Measurements from ENCODE around the gene PAQR8. TPM values are rescaled to one million over a fixed set of nuclear protein-coding genes. Genes with fewer than 3 reads are reported as not detected.

The PAQR8 gene
- total and polyA plus RNA-seq, 4 donors: 0.43 to 3.3 (median 0.74) TPM

DNA sequence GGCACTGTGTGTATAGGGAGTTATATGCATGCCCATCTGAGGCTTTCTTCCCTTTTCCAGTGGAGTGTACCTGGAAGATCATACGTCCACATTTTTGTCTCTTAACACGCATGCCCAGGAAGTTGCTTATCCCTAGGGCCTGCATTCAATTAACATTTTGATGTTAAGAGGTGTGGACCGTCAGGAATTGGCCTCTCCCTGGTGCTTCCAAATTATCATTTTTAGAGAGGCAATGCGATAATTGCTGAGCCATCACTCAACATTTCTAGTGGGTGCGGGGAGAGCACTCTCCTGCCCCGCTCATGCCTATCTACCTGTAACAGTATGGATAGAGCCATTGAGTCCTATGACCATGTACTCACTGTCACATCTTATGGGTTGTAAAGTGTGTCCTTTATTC, 37.8 kb upstream of the PAQR8 start:
- no peaks in the 10 kb centered on the region for H3K4me1 ChIP-seq (ENCODE audit: control insufficient read depth in 4 of 4, insufficient read depth in 4 of 4, low read length in 3 of 4)
- WGBS: 88% methylated on average over 6 of the region's 6 CpGs
- DNase-seq (ENCODE audit: low spot score): no peak
- no peak for TF ChIP-seq HNF4G (IDR thresholded peaks at IDR 0.05)
- TF ChIP-seq EGR1 (IDR thresholded peaks at IDR 0.05; ENCODE audit: low read depth in 2 of 2): no peak
- no peak for TF ChIP-seq ZBTB33 (IDR thresholded peaks at IDR 0.05)
- TF ChIP-seq GABPA (IDR thresholded peaks at IDR 0.05 in 1 of 2, conservative IDR thresholded peaks at IDR 0.05 in 1 of 2): no peak
- TF ChIP-seq CTCF (IDR thresholded peaks at IDR 0.05; ENCODE audit: low read depth, low read length, missing input control): no peak
- no peak for TF ChIP-seq JUND (IDR thresholded peaks at IDR 0.05)
- TF ChIP-seq RXRA (IDR thresholded peaks at IDR 0.05): no peak
- TF ChIP-seq SP1 (IDR thresholded peaks at IDR 0.05): no peak
- no peak for TF ChIP-seq FOXA1 (IDR thresholded peaks at IDR 0.05)
- no peak for TF ChIP-seq RAD21 (IDR thresholded peaks at IDR 0.05)
- TF ChIP-seq NR2F2 (IDR thresholded peaks at IDR 0.05): no peak
- H3K27ac ChIP-seq (ENCODE audit: low read depth in 1 of 2, low read length in 2 of 2): no peak overlapping the region
- no peak overlapping the region for H3K4me3 ChIP-seq (ENCODE audit: low read depth in 1 of 3, low read length in 3 of 3)
- H3K9ac ChIP-seq (ENCODE audit: low read depth in 1 of 2, low read length in 2 of 2): no peak overlapping the region
- H3K27me3 ChIP-seq (ENCODE audit: control insufficient read depth in 4 of 4, insufficient read depth in 4 of 4, low read length in 3 of 4): no peaks in the 10 kb centered on the region
- H3K36me3 ChIP-seq (ENCODE audit: control insufficient read depth in 4 of 4, insufficient read depth in 3 of 4, low read depth in 1 of 4, low read length in 3 of 4): no peaks in the 10 kb centered on the region
- H3K9me3 ChIP-seq (ENCODE audit: control insufficient read depth in 4 of 4, low read length in 3 of 4): no peaks in the 10 kb centered on the region

GRCh38 chr6:52325695-52326471, 36.1 kb upstream of the PAQR8 start:
- H3K4me3 ChIP-seq (ENCODE audit: low read depth in 1 of 3, low read length in 3 of 3): no peak overlapping the region
- H3K4me1 ChIP-seq (ENCODE audit: control insufficient read depth in 4 of 4, insufficient read depth in 4 of 4, low read length in 3 of 4): no peaks in the 10 kb centered on the region
- DNase-seq (ENCODE audit: low spot score): no peak
- H3K27ac ChIP-seq (ENCODE audit: low read depth in 1 of 2, low read length in 2 of 2): no peak overlapping the region
- H3K9ac ChIP-seq (ENCODE audit: low read depth in 1 of 2, low read length in 2 of 2): no peak overlapping the region
- H3K9me3 ChIP-seq (ENCODE audit: control insufficient read depth in 4 of 4, low read length in 3 of 4): no peaks in the 10 kb centered on the region
- H3K27me3 ChIP-seq (ENCODE audit: control insufficient read depth in 4 of 4, insufficient read depth in 4 of 4, low read length in 3 of 4): no peaks in the 10 kb centered on the region
- H3K36me3 ChIP-seq (ENCODE audit: control insufficient read depth in 4 of 4, insufficient read depth in 3 of 4, low read depth in 1 of 4, low read length in 3 of 4): no peaks in the 10 kb centered on the region
- WGBS: 75% methylated on average over 14 of the region's 14 CpGs
- TF ChIP-seq NR2F2 (IDR thresholded peaks at IDR 0.05) (no peak), FOXA1 (IDR thresholded peaks at IDR 0.05) (no peak), REST (IDR thresholded peaks at IDR 0.05) (no peak), ATF3 (IDR thresholded peaks at IDR 0.05) (no peak), RXRA (IDR thresholded peaks at IDR 0.05) (no peak), YY1 (IDR thresholded peaks at IDR 0.05) (no peak), GABPA (IDR thresholded peaks at IDR 0.05 in 1 of 2, conservative IDR thresholded peaks at IDR 0.05 in 1 of 2) (no peak), HNF4G (IDR thresholded peaks at IDR 0.05) (no peak), ZBTB33 (IDR thresholded peaks at IDR 0.05) (no peak), FOXA2 (IDR thresholded peaks at IDR 0.05) (no peak), JUND (IDR thresholded peaks at IDR 0.05) (no peak), RAD21 (IDR thresholded peaks at IDR 0.05) (no peak), CTCF (IDR thresholded peaks at IDR 0.05; ENCODE audit: low read depth, low read length, missing input control) (no peak)

All from liver (tissue), 9 donors.